Activated CD8-positive, alpha-beta memory T cell treated with anti-CD3 and anti-CD28 coated beads for 4 hours (primary cell): Measurements from ENCODE around the gene OR6B1.

Source experiments
- DNase-seq, 2 donors: peaks; one replicate each; pipeline ENCODE4 v3.0.0-alpha.2; 2020; ENCODE audit warnings: low read depth in 2 of 2

OR6B1 gene

DNA sequence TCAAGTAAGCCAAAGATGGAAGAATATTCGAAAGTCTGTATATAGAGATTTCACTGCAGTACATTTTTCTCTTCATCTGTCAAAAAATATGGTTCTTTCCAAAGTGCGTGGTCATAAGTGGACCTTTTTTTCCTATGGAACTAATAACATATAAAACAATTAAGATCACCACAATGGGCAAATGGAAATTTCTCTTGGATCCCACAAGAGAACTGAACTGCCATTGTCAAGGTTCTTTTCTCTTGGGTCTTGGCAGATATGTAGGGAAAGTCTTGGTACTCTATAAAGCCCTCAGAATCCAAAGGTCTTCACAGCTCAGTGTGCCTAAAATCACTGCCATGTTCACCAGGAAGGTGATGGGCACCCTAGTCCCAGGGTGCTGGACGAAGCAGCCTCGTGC, at the start of gene OR6B1:
TSS of gene OR6B1 (plus strand) at position 301 of the 400 bp plus-strand sequence. CDS start 3,677 bp downstream, outside the sequence.
- no peak for DNase-seq

DNA sequence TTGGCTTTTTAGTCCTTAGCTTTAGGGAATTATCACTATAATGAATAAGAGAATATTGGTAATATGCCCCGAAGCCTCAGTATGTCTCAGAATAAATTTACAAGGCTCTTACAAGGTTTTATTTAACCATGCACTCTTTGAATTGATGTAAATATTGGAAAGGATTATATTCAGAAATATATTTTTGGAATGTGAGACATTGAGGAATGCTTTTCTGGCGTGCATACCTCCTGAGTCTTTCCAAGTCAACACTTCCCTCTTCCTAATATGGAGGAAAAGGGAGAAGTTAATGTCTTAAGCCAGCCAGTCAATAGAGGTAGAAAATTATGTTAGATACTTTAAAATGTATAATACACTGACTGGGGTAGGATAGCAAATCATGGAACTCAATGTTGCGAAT, 46.7 kb upstream of the OR6B1 start:
- no peak for DNase-seq

DNA sequence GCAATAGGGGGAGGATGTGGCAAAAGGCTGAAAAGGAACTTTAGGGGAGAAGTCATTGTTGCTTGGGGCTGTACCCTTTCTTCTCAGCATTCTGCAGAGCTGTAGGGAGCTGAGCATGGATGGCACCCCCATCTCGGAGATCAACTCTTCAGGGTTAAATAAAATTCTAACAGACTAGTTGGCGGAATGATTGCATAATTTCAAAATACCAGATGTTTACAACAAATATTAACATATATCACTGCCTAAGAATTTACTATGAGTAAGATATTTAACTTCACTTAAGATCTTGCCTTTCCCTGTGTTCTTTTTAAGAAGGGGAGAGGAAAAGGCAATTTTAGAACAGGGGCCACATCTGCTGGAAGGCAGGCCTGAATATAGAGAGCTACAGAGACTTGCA, 46.0 kb upstream of the OR6B1 start:
- no peak for DNase-seq

DNA sequence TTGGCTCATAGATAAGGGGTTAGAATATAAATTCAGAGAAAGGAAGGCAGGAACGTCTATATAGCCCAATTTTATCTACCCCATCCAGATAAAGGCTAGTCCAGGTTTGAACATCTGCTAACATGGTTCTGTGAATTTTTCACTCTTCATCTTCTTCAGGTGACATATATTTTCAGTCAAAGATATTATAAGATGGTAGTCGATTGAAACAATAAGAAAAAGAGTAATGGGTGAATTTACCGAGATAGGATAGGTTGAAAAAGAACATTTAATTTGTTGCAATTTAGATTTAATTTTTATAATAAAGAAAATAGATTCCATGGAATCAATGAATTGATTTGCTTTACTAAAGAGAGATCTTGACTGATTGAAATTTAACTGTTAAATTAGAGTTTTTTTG, 45.6 kb upstream of the OR6B1 start, which contains the start of gene OR2F1:
TSS of gene OR2F1 (plus strand) at position 301 of the 400 bp plus-strand sequence. CDS start 5,127 bp downstream, outside the sequence.
- no peak for DNase-seq

DNA sequence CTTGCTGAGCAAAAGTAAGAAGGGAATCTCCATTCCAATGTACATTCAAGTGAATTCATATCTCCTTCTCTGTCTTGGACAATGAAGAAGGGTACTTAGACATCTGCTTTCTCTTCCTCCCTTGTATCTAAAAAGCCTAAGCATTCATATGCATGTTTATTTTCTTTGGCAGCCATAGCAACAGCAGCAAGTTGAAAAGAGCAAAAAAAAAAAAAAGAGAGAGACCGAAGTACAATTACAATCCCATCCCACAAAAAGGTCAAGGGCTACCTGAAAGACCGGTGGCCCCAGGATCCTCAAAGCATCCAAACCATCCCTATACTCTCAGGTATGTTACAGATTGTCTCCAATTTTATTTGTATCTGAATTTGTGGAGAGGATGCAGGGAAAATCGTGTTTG, 41.3 kb upstream of the OR6B1 start:
- DNase-seq = no peak

DNA sequence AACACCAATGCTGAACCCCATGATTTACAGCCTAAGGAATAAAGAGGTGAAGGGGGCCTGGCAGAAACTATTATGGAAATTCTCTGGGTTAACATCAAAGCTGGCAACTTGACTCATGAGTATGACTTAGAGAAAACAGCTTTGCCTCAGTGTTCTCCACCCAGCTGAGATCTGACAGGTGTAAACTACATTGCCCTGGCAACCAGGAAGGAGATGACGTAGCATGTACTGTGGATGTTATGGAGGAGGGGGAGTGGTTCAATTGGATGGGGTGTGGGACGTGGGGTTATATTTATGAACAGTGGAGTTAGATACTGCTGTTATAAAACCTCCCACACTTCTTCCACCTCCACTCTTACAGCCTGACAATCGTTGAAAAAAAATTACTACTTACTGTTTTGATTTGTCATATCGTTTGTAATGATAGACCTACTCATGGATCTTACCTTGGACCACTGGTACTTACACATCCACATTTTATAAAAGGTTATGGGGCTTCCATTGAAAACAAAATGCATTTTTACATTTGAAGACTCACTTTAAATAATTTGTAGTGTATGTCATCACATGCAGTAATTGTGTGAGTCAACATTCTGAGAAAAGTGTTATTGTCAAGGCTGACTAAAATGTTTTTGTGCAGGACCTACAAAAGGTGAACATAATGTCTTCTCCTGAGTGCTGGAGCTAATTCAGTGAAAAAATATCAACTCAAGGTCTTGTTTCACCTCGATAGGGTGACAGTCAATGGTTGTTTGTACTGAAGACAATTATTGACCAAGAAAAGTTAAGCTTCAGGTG, 39.1 kb upstream of the OR6B1 start:
- DNase-seq = no peak

DNA sequence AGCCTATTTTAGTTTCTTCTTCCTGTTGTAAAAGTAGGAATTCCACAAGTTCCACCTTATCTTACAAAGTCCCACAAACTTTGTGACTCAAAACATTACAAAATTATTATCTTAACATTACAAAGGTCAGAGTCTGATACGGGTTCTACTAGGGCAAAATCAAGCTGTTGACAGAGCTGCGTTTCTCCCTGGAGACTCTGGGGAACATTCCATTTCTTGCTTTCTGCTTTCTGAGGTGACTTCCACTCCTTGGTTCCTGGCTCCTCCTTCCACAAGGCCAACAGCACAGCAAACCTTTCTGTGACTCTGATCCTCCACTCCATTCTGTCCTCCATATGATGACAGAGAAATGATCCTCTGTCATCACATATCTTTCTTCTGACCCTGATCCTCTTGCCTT, 34.8 kb upstream of the OR6B1 start:
- DNase-seq = no peak

DNA sequence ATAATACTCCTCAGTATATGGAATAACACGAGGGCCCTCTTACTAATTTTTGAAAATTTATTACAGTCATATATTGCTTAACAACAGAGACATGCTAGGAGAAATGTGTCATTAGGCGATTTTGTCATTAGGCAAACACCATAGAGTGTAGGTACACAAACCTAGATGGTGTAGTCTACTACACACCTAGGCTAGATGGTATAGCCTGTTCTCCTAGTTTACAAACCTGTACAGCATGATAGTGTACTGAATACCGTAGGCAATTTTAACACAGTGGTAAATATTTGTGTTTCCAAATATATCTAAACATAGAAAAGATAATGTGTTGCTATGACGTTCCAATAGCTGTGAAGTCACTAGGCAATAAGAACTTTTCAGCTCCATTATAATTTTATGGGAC, 32.7 kb upstream of the OR6B1 start:
- DNase-seq = no peak

DNA sequence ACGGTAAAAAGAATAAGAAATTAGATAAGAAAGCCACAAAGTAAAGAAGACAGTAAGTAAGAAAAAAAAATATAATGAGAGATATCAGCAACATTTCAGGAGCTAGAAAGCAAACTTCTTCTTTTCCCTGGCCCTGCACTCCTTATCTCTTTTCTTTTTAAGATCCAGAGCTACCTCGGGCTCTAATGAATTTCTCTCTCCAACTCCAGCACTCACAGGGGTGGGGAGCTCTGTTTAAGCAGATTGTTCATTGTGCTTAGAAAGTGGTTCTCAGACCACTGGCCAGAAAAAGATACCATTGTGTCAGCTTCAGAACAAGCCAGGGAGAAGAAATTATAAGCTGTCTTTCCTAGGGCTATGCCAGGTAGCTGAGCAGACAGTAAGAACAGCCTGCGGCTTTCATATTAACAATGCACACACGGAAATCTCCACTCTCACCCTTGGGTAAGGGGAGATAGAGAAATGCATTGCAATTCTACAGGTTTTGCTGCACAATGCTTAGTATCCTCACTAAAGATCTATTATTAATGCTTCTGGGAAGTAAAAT, 26.2 kb upstream of the OR6B1 start:
- DNase-seq = no peak

DNA sequence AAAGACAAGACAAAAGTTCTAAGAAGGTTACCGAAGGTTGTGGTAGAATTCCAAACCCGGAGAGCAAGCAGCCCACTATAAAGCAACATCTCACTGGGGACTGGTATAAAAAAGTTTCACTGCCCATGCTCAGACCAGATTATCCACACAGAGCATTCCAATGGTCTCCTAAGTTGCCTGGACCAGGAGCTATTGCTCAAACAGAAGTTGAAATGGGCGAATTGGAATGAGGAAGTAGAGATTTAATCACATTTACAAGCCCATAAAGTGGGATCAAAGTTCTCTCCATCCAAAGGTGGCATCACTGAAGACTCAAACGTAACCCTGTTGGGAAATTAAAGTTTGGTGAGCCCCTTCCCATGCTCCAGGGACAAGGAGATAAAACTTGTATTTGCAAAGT, 25.7 kb upstream of the OR6B1 start:
- no peak for DNase-seq

DNA sequence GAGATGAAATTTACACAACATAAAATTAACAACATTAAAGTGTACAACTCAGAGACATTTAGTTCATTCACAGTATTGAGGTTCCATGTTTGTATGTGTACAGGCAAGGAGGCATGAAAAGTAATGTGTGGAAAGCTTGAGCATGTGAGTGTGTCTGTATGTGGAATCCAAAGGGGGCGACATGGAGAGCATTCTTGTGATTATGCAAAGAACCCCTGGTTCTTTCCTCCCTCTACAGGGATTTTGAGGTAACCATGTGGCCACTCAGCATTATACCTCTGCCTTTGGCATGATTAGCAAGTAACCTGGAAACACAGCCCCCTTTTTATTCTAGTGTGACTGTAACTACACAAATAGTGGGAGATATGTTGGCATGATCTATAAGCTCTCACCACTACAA, 24.5 kb upstream of the OR6B1 start:
- no peak for DNase-seq

DNA sequence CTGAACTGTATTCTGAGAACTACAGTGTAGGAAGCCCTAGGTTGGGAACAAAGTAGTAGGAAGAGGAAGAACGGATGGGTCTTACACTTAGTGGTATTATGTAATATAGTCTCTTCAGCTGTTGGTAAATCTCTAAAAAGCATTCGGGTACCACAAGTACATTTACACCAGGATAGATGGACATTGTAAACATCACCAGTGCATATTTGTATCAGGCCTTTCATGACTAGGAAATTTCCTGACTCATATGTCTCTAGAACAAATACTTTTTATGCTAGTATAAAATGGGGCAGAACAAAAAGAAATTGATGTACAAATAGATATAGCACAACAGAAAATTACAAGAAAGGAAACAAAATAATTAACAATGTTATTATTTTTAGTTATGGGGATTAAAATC, 21.5 kb upstream of the OR6B1 start:
- no peak for DNase-seq

DNA sequence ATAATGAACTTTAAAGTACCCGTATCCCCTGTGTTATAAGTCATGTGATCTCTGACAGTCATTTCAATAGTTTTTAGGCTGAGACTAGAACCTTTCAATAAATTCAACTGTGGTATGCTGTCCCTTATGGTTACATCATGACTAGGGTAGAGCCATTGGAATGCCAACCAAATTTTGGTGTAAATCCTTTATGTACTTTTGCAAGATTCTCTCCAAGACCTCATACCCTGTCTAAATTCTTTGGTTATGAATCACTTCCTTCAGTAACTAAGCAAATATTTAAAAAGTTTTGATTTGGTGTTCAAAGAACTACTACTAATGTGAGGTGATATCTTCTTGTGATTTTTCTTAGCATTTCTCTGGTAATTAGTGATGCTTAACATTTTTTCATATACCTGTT, 20.8 kb upstream of the OR6B1 start:
- no peak for DNase-seq

DNA sequence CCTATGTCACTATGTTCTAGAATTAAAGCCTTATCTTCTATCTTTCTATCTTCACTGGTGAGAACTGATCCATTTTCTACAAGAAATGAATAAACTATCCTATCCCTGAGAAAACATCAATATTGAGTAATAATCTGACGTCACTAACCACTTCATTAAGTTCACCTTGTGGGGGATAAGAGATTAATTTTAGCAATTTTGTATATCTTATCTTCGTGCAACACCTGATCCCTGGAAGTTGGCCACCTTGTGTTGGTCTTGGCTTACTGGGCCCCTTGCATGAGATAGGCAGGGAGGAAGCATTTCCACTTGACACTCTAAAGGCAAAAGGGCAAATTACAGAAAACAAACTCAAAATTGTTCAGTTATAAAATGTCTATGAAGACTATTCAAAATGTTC, 20.1 kb upstream of the OR6B1 start:
- DNase-seq = no peak

DNA sequence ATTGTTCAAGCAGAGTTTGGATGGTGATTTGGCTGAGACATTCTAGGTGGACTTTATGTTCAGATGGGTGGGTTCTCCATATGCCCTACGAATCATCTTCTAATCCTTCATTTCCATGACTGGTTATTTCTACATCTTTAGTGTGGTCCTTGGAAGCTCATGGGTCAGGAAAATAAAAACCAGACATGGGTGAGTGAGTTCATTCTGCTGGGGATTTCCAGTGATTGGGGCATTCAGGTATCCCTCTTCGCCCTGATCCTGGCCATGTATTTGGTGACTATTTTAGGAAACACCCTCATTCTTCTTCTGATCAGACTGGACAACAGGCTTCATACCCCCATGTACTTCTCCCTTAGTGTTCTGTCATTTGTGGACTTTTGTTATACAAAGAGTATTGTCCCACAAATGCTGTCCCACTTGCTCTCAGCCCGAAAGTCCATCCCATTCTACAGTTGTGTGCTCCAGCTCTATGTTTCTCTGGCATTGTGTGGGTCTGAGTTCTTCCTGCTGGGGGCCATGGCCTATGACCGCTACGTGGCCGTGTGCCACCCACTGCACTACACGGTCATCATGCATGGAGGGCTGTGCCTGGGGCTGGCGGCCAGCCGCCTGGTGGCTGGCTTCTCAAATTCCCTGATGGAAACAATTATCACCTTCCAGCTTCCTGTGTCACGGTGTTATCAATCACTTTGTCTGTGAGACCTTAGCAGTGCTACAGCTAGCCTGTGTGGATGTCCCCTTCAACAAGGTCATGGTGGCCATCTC, 19.2 kb upstream of the OR6B1 start:
- DNase-seq = no peak

DNA sequence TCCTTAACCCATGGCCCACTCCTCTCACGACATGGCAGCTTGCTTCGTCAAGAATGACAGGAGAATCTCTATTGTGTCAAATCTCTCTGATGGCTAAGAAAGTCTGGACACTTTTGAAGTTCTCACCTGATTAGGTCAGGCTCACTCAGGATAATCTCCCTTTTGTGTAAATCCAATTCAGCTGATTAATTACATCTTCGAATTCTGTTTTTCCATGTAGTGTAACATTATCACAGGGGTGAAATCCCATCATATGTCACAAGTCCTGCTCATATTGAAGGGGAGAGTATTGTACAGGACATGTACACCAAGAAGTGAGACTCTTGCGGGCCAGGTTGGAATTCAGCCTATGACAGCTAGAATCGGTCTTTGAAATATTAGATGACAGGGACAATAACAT, 16.2 kb upstream of the OR6B1 start:
- DNase-seq = no peak

DNA sequence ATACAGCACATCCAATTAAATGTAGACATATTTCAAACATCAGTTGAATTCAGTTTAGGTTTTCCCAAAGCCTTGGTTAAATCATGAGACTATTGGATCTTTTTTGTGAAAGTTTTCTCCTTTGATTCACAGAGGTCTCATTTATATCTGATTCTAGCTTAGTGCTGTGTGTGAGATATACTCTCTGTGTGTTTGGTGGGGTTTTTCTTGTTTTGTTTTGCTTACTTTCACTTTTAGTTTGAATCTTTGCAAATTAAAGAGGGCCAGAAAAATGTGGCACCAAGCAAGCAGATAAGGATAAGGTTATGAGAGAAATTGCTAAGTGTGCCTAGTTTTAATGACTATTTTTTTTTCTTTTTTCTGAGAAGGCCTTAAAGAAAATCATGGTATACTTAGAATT, 12.6 kb upstream of the OR6B1 start:
- DNase-seq = no peak

DNA sequence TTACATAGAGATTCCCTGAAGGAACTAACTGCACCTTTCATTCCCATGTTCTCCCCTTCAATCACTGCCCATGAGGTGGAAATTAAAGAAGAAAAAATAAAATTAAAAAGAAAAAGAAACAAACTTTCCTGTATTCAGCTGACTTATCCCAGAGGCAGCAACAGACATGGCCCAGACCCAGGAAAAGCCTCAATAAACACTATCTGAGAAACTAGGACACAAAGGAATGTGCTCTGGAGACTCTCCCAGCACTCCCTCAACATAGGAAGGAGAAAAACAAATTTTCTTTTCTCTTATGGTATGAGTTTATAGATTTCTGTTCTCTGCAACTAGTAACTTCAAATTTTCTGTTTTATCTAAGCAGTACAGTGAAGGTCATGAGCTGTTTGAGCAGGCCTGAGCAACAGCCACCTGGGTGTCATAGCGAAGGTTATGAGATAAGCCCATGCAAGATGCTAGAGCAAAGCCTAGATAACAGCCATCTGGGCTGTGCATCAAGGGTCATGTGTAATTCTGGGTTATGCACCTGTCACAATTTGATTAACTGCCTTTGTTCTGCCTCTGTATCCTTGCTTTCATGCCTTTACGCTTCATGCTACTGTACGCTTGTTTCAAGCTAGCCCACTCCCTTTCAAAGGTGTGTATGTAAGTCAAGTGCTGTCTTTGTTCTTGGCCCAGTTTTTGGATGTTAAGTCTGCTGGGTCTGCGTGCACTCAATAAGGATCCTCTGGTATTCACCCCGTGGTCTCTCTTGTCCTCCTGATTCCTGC, 11.0 kb upstream of the OR6B1 start:
- no peak for DNase-seq

DNA sequence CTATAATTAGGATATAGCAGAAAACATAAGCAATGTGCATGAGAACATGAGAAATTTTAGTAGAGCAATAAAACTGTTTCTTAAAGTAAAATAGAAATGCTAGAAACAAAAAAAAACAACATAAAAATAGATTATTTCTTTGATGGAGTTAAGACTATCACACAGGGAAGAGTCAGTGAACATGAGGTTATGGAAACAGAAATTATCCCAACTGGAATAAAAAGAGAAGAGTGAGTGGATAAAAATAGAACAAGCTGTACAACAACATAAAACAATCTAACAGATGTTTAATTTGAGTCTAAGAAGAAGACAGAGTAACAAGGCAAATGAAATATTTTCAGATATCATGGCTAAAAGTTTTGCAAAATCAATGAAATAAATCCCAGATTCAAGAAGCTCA, 7.5 kb upstream of the OR6B1 start:
- no peak for DNase-seq

DNA sequence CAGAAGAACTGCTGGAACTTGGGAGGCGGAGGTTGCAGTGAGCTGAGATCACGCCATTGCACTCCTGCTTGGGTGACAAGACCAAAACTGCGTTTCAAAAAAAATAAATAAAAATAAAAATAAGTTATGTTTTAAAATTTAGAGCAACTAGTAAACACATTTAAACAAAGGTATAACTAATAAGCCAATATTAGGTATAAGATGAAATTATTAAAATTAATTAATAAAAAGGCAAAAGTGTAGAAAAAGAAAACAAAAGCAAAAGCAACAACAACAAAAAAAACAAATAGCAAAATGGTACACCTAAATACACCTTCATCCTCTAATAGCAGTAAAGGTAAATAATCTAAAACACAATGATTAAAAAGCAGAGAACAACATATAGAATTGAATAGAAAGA, 6.2 kb upstream of the OR6B1 start:
- DNase-seq = no peak

DNA sequence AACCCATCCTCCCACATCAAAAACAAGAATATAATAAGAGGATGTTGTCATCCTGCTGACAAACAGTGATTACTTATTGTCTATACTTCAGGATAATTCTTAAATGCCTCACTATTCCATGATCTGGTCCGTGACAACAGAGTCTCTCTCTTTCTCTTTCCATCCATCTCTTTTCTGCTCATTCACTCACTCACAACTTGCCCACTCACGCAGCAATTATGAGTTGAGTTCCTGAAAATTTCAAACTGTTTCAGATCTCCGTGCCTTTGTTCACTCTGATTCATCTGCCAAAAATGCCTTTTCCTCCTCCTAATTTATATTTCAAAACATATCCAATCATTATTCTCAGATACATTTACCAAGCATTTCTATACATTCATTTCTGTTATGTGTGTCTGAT, 1.4 kb downstream of the OR6B1 start:
- no peak for DNase-seq

DNA sequence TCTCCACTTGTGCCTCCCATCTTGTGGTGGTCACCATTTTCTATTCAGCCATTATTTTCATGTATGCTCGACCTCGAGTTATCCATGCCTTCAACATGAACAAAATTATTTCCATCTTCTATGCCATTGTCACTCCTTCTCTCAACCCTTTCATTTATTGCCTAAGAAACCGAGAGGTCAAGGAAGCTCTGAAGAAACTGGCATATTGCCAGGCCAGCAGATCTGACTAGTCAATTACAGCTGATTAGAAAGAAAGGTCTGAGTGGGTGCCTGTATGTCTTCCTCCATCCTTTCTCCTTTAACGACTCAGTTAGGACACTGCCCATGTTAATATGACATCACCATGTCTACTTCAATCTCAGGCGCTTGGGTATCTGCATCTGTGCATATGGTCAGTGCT, 4.6 kb downstream of the OR6B1 start:
- DNase-seq = no peak
